Lung microvascular endothelial cell (primary cell): Measurements from ENCODE around the gene ERG. TPM values are rescaled to one million over a fixed set of nuclear protein-coding genes. Genes with fewer than 3 reads are reported as not detected.

Source experiments
- DNase-seq, 2 donors: peaks; one replicate each; pipeline versions ENCODE4 v3.0.0 to v3.0.0-alpha.2; 2010; ENCODE audit warnings: low read depth in 2 of 2
- total RNA-seq: library from RNA; depleted of rRNA; stranded (reverse); fragments of >200 nt; gene quantifications from 2 replicates; pipeline ENCODE4 v1.2.1, GENCODE V29; 2014

The ERG gene, protein sequence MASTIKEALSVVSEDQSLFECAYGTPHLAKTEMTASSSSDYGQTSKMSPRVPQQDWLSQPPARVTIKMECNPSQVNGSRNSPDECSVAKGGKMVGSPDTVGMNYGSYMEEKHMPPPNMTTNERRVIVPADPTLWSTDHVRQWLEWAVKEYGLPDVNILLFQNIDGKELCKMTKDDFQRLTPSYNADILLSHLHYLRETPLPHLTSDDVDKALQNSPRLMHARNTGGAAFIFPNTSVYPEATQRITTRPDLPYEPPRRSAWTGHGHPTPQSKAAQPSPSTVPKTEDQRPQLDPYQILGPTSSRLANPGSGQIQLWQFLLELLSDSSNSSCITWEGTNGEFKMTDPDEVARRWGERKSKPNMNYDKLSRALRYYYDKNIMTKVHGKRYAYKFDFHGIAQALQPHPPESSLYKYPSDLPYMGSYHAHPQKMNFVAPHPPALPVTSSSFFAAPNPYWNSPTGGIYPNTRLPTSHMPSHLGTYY
- 39.7 and 50.8 TPM in 2 replicates for total RNA-seq

DNA sequence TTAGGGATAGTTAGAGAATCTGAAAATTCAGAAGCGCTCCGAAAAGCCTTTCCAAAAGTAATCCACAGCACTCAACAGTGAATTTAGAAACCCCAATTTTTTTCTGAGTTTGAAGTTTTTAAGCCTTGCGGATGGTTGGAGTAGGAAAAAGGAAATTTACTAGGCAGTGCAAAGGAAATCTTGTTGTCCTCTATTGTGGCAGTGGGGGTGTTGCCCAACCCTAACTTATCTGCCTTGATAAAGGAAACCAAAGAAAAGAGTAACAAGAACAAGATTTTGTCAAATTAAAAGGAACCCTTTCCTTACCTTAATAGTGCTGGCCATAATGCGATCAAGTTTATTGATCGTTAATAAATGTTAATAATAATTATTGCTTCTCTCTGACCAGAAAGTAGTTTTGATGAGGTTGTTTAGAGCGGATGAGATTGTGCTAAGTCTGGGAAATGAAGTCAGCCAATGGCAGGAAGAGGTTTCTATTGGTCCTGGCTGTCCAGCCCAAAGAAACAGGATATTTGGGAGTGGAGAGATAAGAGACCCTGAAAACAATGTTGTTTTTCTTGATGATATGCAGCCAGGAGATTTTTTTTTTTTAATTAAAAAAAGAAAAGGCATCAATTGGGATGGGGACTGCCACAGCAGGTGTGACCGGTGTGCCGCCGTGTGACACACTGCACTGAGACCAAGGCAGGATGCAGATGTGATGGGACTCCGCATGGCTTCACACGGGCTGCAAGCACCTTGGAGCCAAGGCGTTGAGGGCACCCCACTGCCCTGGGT, at the start of gene ERG:
ERG (minus strand) TSS at position 421 of the 777 bp plus-strand sequence; CDS start at position 324, 97 bp downstream.
- DNase-seq, result peak; percentile 91 to 97

- DNase-seq, result no peak
These were observed 46.4 kb upstream of the ERG start for GRCh38 chr21:38544661-38545060.

DNA sequence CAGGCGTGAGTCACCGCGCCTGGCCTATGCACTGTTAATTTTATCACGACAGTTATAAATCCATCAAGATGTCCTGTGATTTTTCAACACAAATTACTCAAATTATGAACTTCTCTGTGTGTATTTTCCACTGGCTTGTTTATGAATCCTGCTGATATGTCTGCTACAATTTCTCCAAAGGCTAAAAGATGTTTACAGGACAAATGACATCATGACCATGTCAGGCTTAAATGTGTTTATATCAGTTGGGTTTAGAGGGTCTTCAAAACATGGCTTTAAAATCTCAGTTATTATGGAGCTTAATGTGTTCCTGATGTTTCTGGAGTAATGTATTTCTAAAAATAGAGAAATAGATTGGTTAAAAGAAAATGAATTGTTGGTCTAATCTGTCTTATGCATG, 44.0 kb upstream of the ERG start:
- no peak for DNase-seq

GRCh38 chr21:38538353-38538752, 40.1 kb upstream of the ERG start:
- peak; percentile 7 to 36 for DNase-seq

DNA sequence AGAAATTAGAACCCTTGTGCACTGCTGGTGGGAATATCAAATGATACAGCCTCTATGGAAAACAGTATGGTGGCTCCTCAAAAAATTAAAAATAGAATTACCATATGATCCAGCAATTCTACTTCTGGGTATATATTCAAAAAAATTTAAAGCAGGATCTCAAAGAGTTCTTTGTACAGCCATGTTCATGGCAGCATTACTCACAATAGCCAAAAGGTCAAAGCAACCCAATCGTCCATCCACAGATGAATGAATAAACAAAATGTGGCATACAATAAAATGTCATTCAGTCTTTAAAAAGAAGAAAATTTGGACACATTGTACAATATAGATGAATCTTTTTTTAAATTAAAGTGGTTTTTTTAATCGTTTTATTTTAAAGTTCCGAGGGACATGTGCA, 36.3 kb upstream of the ERG start:
- DNase-seq, result no peak

DNA sequence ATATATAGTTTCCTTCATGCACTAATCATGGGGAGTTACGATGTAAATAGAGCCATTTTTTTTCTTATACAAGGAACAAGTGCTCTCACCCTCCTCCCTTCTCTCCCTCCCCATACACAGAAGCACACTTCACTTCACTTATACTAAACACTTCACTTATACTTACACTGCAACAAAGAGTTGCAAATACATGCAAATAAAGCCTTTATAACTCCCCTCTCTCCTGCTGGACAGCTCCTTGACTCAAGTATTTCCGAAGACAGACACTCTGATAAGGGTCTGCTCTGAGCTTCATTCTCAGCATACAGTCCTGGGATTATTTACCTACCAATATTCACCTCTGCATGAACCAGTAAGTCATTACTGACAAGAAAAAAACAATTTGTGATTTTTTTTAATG, 35.6 kb upstream of the ERG start:
- DNase-seq, result no peak

GRCh38 chr21:38531591-38531990, 33.3 kb upstream of the ERG start:
- no peak for DNase-seq

DNA sequence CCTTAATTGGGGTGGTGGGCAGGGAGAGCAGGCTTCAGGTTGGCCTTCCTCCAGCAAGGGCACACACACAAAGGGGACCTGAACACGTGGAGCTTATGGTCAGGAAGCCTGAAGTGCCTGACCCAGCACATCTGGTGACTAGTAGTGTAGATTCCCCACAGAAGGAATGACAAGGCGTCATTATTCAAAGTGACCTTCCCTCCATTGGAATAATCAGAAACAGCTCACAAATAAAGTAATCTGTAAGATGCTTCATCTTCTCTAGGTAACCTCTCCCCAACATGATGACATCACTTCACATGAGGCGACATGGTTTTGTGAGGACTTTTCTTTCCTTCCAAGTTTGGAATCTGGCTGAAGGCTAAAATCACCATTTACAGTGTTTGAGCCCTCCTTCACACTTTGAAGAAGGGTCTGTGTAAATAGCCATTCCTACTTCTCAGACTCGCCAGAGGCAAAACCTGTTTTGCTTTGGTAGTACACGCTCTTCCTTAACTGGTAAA, 32.8 kb upstream of the ERG start:
- DNase-seq, result no peak

GRCh38 chr21:38527737-38528136, 29.5 kb upstream of the ERG start:
- DNase-seq, result no peak

DNA sequence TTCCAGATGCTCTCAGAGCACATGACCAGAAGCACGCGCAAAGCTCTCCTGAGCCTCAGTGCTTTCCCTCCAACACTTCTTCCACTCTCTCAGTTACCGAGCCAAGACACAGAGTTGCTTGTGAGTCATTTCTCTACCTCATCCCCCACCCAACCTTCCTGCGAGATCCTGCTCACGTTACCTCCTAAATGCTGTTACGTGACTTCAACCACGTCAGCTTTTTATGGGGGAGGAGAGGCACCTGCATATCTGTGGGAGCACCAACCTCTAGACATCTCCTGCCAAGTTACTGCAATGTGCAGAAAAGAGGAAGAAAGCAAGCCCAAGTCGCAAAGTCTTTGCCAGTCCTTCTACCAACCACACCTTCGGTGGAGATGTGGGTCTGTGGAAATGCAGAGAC, 27.2 kb upstream of the ERG start:
- DNase-seq, result no peak

DNA sequence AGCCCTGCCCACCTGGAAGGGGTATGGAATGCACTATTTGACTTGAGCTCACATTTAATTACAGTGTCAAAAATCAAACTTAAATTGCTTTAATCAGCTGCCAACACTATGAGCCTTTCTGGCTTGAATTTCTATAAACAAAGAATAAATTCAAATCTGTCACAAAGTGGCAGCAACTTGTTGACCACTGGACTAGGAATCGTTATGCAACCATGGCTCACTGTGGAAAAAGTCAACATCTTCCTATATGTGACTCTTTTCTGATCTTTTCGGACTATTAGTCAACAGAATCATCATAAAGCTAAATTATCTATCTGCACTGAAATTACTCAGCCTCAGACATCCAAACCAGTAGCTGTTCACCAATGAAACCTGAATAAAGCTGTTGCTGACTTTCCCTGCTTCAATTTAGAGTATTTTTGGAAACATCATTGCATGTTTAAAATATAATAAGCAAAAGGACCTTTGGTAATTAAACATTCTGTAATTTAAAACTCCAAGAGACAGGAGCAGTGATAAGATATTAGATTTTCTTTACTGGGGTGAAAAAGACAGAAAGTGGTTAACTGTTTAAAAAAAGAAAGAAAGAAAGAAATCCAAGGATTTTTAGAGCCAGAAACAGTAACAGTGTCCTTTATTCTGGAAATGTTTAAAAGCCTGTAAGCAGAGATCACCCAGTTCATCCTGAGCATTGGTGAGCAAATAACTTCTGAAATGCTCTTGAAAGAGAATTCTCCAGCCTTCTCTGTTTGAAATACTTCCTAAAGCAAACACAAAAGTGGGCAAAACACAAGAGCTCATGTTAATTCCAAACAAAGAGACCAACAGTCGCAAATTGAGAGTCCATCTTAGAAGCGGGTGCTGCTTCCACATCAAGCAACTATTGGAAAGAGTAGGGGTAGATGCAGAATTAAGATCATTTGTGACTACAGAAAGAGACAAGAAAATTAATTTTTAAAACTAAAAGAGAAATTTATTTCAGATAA, 26.2 kb upstream of the ERG start:
- DNase-seq, result no peak

GRCh38 chr21:38520511-38520910, 22.2 kb upstream of the ERG start:
- DNase-seq, result no peak

DNA sequence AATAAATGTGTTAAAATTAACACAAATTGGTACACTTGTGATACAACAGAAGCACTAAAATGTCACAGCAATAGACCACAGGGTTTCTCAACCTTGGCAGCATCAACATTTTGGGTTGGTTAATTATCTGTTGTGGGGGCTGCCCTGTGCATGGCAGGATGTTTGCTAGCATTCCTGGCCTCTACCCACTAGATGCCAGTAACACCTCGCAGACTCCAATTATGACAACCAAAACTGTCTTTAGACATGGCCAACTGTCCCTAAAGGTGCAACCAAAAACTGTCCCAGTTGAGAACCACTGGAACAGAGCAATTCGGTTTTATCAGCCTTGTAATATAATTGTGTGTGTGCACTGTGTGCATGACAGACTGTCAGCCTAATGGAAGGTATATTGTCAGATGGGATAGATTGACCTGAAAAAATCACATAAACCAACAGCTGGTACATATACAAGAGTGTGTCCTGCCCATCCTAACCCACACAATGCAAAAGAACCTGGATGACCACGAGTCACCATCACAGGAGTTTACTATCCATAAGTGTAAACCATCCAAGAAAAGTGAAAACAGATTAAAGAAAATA, 13.5 kb upstream of the ERG start:
- DNase-seq, result no peak

- DNase-seq, result no peak
These were observed 12.9 kb upstream of the ERG start for GRCh38 chr21:38511198-38511597.

DNA sequence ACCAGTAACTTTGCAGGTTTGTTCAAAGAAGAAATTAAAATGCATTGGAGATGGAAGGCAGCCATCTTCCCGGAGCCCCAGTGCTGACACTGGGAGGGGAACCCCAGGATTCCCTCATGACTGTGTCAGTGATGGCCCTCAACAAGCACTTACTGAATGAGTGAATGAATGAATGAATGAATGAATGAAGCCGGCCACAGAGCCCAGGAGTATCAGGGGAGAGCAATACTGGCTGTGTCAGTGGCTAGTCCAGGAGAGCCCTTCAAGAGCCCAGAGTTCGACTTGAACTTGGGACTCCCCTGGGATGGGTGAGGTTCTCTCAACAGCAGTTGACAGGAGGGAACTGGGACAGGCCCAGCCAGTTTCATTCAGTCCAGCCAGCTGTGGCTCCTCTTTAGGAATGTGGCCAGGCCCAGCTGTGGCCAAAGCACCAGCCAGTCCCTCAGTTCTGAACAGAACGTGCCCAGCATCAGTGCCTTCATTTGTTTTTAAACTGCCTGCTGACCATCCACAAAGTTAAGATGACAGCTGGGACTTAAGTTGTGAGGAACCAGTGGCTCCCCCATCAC, 9.2 kb upstream of the ERG start:
- no peak for DNase-seq

DNA sequence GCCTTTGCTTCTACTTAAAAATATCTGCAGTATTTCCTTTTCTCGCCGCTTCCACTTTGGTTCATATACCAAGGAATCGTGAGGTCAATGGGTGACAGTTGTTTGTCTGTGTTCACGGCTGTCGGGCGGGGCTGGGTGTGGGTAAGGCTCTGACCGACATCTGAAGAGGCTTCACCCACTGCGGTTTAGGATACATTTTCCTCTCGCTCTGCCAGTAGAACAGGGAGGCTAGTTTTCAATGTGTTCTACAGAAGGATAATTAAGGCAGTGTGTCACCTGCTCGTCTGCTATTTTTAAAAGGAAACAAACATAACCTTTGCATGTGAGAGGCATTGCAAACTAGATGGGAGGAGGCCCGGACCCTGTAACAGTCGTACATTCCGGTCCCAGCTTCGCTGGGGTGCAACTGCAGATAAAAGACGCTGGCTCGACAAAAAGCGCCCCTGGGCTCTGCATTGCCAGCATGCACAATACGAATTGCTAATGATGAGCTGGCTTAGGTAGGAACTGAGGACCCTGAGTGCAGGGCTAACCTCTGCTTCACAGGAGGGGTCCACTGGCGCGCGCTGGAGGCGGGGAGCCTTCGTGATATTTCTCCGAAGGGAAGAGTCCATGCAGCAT, 8.5 kb upstream of the ERG start:
- DNase-seq, result peak; percentile 28 to 61

- peak; percentile 87 to 91 for DNase-seq
These were observed 7.6 kb upstream of the ERG start for GRCh38 chr21:38505654-38506523.

GRCh38 chr21:38504066-38504465, 5.8 kb upstream of the ERG start:
- DNase-seq, result no peak

DNA sequence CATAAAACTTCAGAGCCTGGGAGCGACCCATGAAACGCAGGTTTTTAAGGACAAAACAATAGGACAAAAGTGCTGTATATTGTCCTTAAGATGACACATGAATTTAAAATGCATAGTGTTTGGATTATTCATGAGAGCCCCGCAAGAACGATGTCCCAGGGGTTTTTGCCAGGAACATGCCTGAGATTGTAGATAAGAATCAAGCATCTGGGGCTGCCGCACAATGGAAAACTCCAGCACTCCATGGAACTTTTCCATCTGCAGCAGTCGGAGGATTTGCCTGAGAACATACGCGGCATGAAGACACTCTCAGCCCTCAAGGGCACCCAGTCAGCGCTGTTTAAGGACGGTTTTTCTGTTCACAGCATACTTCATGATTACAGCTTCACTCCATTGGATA, 5.3 kb upstream of the ERG start:
- DNase-seq, result peak; percentile 70 to 92
